Gastrocnemius medialis (tissue), 4 donors: ENCODE data around the gene TBL1Y. TPM values are rescaled to one million over a fixed set of nuclear protein-coding genes. Genes with fewer than 3 reads are reported as not detected.

Source experiments
- ATAC-seq, 2 donors: fragments of 150-250 bp; one replicate each; pipeline ENCODE4 v1.9.1; 2016
- DNase-seq, 2 donors: peaks; one replicate each; pipeline ENCODE4 v3.0.0-alpha.2; 2019
- H3K27ac ChIP-seq, 4 donors: fragments of 200-600 bp; sonication (generic); 1 replicate in 1 of 4; 2 replicates in 3 of 4; pipeline ENCODE4 v1.5.1; 2016 to 2018; ENCODE audit warnings: mild to moderate bottlenecking in 2 of 4, moderate library complexity in 1 of 4
- H3K27me3 ChIP-seq, 3 donors: fragments of 200-600 bp; sonication (generic) in 2 of 3; 1 replicate in 1 of 3; 2 replicates in 2 of 3; pipeline versions ENCODE4 v1.5.1 to v1.6.0; 2016 to 2019; ENCODE audit warnings: mild to moderate bottlenecking in 1 of 3, moderate library complexity in 1 of 3
- H3K36me3 ChIP-seq, 2 donors: fragments of 200-600 bp; sonication (generic) in 1 of 2; one replicate each; pipeline ENCODE4 v1.5.1; 2017 to 2018
- H3K4me1 ChIP-seq, 2 donors: fragments of 200-600 bp; sonication (generic) in 1 of 2; one replicate each; pipeline ENCODE4 v1.5.1; 2016 to 2017; ENCODE audit warnings: mild to moderate bottlenecking in 2 of 2
- H3K4me3 ChIP-seq, 4 donors: fragments of 200-600 bp; sonication (generic) in 3 of 4; 1 replicate in 1 of 4; 2 replicates in 3 of 4; pipeline ENCODE4 v1.5.1; 2016 to 2019; ENCODE audit warnings: mild to moderate bottlenecking in 2 of 4
- H3K9me3 ChIP-seq, 3 donors: fragments of 200-600 bp; sonication (generic) in 2 of 3; 1 replicate in 1 of 3; 2 replicates in 2 of 3; pipeline ENCODE4 v1.5.1; 2016 to 2019
- CTCF ChIP-seq, 5 experiments: fragments of 450-650 bp in 3 of 5; fragments of 200-600 bp in 2 of 5; sonication (generic) in 2 of 5; IDR thresholded peaks in 4 of 5; conservative IDR thresholded peaks in 1 of 5; 1 replicate in 4 of 5; 2 replicates in 1 of 5; pipeline ENCODE4 v1.5.1; 2016 to 2019; ENCODE audit warnings: antibody characterized with exemption in 5 of 5, mild to moderate bottlenecking in 3 of 5, moderate library complexity in 3 of 5
- POLR2A ChIP-seq, 2 donors: fragments of 450-650 bp; IDR thresholded peaks; one replicate each; pipeline ENCODE4 v1.6.1; 2017; ENCODE audit warnings: antibody characterized with exemption in 2 of 2, mild to moderate bottlenecking in 2 of 2, moderate library complexity in 2 of 2
- in situ Hi-C, 4 donors: fragments of 200-750 bp; cut with MboI; loops; one replicate each; pipeline versions ENCODE4 v1.15.0 to v1.8.0; 2017; ENCODE audit warnings: low sequenced_read_pairs in 4 of 4
- intact Hi-C: fragments of 100-400 bp; cut with DNase I; formaldehyde crosslinking; loops from one replicate; pipeline ENCODE4 v1.15.1; 2023; ENCODE audit warnings: low total_unique reads
- total RNA-seq, 4 donors: library from RNA; depleted of rRNA; stranded (reverse); fragments of >200 nt; gene quantifications; one replicate each; pipeline versions ENCODE4 v1.1.0 to v1.2.3, GENCODE V29; 2016

Gene TBL1Y
- total RNA-seq, 4 donors from 2014 or later = 1.1 to 8.8 TPM; not detected in 2

- intact Hi-C loops (no loop called here), in situ Hi-C loops (no loop called here)
- Histone ChIP-seq H3K9me3 (no peaks in the 10 kb centered on the region), H3K4me3 (no peak overlapping the region), H3K27ac (no peak overlapping the region), H3K4me1 (no peaks in the 10 kb centered on the region), H3K36me3 (no peaks in the 10 kb centered on the region), H3K27me3 (no peaks in the 10 kb centered on the region)
- DNase-seq (no peak), ATAC-seq (no peak)
- no peak for TF ChIP-seq POLR2A (IDR thresholded peaks at IDR 0.05)
- TF ChIP-seq CTCF (IDR thresholded peaks at IDR 0.05 in 4 of 5, conservative IDR thresholded peaks at IDR 0.05 in 1 of 5) = no peak
These were observed 214.9 kb downstream of the TBL1Y start for GRCh38 chrY:7125136-7126056.

DNA sequence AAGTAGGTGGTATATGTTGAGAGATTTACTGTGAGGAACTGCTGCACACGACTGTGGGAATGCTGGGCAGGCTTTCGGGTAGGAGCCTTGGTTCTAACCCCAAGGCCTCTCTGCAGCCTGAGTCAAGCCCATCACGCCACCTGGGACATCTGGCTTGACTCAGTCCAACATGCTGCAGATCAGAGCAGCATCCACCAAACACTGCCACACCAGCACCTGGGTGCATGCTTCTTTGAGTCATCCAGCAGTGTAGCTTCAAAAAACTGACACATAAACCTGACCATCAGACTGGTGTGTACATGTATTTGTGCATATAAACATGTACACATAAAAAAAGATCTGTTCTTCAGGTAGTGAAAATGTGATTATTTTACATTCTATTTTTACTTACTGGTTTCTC lies 217.7 kb downstream of the TBL1Y start:
- no peaks in the 10 kb centered on the region for H3K4me1 ChIP-seq
- ATAC-seq (no peak), DNase-seq (no peak)
- H3K27me3 ChIP-seq = no peaks in the 10 kb centered on the region
- no peak for TF ChIP-seq CTCF (IDR thresholded peaks at IDR 0.05 in 4 of 5, conservative IDR thresholded peaks at IDR 0.05 in 1 of 5)
- TF ChIP-seq POLR2A (IDR thresholded peaks at IDR 0.05) = no peak
- no peak overlapping the region for H3K4me3 ChIP-seq
- H3K36me3 ChIP-seq = no peaks in the 10 kb centered on the region
- H3K9me3 ChIP-seq = no peaks in the 10 kb centered on the region
- in situ Hi-C loops (no loop called here), intact Hi-C loops (no loop called here)
- H3K27ac ChIP-seq = no peak overlapping the region

Other genes with a start within 250 kb of the TBL1Y start
- not detected for gene AMELY, start 1.1 kb downstream of the TBL1Y start, total RNA-seq